Stimulated activated CD4-positive, alpha-beta T cell treated with anti-CD3 and anti-CD28 coated beads, Interleukin-4, amount 100 ng/mL, for 24 hours (primary cell): ENCODE results near the gene MRPS27.

Experiments
- DNase-seq: peaks from one replicate; pipeline ENCODE4 v3.0.0-alpha.2; 2020

MRPS27 gene

DNA sequence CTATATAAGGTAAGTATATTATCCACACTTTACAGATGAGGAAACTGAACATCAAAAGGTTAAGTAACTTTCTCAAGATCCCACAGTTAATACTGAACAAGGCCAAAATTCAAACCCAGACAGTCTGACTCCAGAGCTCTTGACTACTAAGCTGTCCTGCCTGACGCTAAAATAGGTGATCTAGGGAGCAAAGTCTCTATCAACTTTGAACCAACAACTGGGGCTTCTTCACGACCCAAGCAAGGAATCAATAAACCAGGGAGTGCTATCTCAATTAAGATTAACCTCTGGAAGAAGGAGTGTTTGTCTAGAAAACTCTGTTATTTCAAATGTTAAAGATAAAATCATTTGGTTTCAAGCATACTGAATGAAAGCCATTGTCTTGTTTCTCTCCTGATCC lies 64.4 kb downstream of the MRPS27 start:
- no peak for DNase-seq

- no peak for DNase-seq
Measured at GRCh38 chr5:72255237-72255636, 64.8 kb downstream of the MRPS27 start.

- DNase-seq: no peak
Measured at GRCh38 chr5:72252574-72253155, 67.4 kb downstream of the MRPS27 start.

GRCh38 chr5:72252008-72252407 lies 68.0 kb downstream of the MRPS27 start:
- DNase-seq: no peak

GRCh38 chr5:72251386-72251785 lies 68.7 kb downstream of the MRPS27 start:
- DNase-seq: no peak

DNA sequence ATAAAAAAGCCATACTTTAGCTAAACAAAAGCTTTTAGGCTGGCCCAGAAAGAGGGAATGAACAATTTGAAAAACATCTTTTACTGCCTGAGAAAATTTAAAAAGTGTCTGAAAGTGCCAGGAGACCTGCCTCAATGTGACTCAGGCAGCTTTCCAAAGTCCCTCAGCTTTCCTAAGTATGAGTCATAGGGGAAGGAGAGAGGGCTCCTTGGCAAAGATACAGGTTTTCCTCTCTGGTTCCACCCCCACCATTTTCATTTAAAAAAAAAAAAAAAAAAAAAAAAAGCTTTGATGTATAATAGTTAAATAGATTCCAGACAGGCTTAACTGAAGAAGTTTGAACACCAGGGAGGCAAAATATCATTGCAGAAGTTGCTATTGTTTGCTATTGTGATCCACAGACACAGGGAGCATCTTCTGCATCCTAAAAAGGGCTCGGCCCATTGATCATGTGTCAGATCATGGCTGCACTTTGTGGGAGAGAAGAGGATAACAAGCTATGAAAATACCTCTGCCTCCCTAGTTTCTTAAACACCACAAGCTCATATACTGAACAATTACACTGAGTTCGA lies 71.5 kb downstream of the MRPS27 start:
- no peak for DNase-seq

GRCh38 chr5:72246954-72247442 lies 73.0 kb downstream of the MRPS27 start:
- DNase-seq: no peak

DNA sequence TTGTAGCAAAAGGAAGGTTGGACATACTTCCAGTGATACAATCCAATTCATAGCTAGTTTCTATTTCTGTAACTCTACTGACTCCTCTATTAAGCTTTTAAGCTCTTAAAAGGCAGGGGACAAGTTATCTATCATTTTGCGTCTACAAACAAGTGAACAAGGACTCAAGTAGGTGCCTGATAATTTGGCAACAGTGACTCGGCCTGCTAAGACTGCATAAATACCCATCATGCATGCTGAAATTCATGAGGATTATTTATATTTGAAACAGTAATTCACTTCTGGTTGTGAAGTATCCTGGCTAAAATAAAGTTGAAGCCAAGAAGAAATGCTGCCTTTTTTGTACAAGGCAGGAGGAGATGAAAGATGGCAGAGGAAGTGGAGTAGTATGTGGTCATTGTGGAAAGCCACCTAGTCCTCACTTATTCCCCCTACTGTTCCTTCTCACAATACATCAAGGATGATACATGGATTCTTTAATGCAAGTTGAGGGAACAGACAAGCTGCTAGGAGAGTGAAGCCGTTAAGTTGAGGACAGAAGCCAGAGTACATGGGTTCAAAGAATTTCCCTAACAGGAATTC lies 74.0 kb downstream of the MRPS27 start:
- DNase-seq: no peak

DNA sequence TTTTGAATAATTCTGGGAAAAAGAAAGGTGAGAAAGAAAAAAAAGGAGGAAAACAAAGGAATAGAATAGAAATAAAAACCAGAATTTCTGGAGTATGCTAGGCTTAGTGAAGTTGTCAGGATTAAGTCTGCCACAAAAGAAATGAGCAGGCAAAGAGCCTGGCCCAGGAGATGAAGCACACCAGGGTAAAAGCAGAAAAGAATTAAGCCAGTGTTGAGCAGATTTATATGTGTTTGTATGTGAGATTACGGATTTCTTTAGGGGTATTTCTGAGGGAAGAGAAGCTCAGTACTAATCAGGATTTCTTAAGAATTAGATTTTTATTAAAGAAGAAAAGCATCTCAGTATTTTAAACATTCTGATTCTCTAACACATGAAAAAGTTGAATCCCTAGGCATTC lies 74.5 kb downstream of the MRPS27 start:
- DNase-seq: no peak

DNA sequence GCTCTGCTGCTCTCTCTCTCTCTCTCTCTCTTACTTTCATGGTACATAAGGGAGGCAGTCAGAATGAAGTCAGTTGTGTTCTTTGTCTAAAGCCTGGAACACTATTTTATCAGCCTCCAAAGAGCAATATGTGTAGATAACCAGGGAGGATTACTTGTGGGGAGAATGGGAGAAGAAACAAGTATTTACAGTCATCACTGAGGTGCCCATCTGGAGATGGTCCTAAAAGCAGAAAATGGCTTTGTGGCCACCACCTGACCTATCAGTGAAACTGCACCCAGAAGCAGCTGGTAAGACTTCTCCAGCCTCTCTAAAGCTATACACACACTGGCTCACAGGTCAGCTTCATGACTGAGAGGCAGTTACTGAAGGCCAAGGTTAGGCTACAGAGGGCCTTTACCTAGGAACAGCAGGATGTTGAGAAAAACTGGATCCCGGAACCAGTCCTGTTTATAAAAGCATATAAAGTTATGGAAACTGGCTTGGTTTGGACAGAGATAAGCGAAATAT lies 75.1 kb downstream of the MRPS27 start:
- DNase-seq: no peak

DNA sequence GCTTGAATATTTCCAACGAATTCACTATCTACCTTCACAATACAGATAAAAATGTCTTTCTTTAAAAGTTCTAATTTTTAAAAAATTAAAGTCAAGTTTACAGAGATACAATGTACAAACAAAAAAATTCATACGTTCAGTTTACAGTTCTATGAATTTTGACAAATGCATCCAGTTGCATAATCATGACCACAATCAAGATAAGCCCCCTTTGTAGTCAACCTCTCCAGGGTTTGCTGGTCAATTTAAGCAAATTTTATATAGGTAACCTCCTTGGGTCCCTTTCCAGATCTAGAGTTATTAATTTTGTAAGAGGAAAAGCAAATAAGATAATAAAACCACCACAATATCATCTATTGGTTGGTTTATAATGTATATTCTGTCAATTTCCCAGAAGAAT lies 76.3 kb downstream of the MRPS27 start:
- DNase-seq: no peak

DNA sequence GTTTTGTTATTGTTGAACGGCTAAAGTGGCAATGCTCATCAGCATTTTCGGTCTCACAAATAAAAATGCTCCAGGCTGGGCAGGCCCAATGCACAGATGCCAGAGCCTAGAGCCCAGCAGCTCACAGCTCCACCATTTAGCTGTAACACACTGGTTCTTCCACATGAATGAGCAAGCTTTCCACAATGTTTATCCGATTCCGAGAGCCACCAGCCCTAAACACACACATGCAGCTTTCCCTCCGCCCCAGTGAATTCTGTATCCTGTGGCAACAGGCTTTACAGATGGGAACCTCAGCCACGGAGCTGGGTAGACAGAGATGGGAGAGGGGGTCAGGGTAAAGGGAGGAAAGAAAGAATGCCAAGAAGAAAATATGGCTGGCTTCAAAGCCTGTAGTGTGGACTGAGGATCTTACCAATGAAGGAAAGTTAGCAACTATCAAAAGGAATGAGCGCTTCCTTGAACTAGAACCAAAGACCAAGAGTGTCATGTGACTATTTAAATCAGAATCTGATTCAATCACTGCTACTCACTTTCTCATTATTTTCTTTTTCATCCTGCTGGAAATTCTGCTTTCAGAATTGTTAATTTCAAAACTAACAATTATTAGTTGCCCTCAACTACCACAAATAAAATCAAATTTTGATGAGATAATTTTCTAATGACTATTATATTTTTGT lies 77.1 kb downstream of the MRPS27 start:
- DNase-seq: no peak

GRCh38 chr5:72241346-72242003 lies 78.6 kb downstream of the MRPS27 start:
- DNase-seq: no peak

DNA sequence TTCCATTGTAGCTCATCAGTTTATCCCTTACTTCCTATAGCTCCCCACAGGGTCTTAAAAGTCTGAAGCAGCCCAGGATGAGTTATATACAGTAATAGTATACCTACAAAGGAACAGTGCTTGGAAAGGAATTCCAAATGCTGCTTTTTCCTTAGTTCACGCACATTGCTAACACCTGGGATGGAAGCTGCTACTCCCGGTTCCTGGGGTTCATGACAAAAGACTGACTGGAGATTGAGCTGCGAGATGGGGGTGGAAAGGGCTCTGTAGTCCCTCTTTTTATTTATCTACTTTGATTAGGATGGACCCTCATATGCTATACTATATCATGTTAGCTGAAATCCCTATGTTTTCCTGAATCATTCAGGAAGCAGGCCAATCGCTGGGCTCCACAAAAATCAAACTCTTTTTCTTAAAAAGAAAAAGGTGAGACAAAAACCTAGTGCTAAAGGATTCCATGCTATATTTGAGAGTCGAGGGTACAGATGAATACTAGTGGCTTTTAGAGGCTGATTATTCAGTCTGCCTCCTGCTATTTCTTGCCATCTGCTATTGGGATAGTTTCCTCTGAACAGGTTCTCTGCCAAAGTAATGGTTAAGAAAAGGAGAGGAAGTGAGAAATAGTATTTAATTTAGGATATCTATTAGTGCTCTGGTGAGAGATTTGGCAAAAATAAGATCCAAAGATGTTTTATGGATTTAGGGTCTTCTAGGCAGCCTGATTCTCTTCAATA lies 81.2 kb downstream of the MRPS27 start:
- DNase-seq: no peak

- DNase-seq: no peak
Measured at GRCh38 chr5:72237879-72238278, 82.2 kb downstream of the MRPS27 start.

- DNase-seq: no peak
Measured at GRCh38 chr5:72237415-72237814, 82.6 kb downstream of the MRPS27 start.

GRCh38 chr5:72235725-72236124 lies 84.3 kb downstream of the MRPS27 start:
- DNase-seq: no peak

GRCh38 chr5:72234868-72235267 lies 85.2 kb downstream of the MRPS27 start:
- no peak for DNase-seq

- DNase-seq: peak; percentile 36
Measured at GRCh38 chr5:72234265-72234700, 85.8 kb downstream of the MRPS27 start.

DNA sequence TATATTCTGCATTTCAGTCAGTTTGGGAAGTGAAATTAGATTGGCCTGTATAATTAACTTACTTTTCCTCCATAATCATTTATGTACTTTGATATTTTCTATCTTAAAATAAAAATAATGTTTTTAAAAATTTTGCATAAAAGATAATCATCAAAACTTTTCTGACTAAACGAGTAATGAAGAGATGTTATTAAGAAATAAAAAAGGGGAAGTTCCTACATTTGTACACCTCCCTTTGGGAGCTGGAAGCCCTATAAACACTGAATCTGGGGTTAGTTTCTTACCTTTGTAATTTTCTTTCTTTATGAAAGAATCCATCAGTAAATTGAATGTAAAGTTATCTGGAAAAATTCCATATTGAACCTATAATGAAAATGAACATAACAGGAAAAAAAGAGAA lies 86.2 kb downstream of the MRPS27 start:
- no peak for DNase-seq

- no peak for DNase-seq
Measured at GRCh38 chr5:72232838-72233237, 87.2 kb downstream of the MRPS27 start.

DNA sequence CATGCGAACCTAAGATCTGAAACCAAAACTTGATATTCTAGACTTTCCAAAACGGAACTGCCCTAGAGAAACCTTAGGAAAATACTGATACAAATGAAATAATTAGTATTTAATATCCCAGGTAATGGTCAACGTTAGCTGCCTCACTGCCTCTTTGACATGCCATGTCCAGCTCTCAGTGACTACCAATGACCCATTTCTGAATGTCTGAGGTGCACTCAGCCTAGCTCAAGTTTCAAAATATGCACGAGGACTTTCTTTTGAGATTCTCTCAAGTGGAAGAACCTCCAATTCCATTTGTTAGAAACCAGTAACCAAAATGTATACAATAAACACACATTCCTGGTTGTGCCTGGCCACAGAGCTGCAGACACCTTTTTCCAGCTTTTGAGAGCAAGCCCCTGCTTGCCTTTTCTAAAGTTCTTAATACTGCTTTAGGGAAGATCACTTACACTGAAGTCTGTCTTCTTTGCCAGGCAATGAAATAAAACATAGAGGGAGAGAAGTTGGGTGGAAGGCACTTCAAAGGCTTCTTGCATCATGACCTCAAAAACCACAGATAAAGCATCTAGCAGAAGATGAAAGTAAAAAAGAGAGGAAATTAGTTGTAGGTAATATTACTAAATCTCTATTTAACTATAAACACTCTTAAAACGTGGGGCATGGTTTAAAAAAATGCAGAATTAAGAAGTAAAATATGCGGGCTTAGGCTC lies 87.9 kb downstream of the MRPS27 start:
- no peak for DNase-seq
